HCT116 (cell line): ENCODE results near the gene CLPSL1. TPM values are rescaled to one million over a fixed set of nuclear protein-coding genes. Genes with fewer than 3 reads are reported as not detected.

Experiments used
- ATAC-seq: fragments of 200-7000 bp; cut with Tn5 transposase; 2 replicates; pipeline ENCODE4 v1.9.1; 2020; ENCODE audit warnings: mild to moderate bottlenecking, moderate library complexity
- BruUV-seq: library from RNA; stranded (reverse); fragments of 400-500 nt; replicated peaks from 2 replicates; lab custom pipeline; 2021; lab: Mats Ljungman, UMichigan
- CTCF ChIA-PET: fragments of 300-600 bp; sonication (Branson Sonifier 250); formaldehyde crosslinking; loops from one replicate; lab custom pipeline; 2021; ENCODE audit warnings: antibody characterized with exemption; lab: Charles Lee
- POLR2A ChIA-PET: fragments of 300-600, 350-600 bp; sonication (Branson Sonifier 250); formaldehyde crosslinking; loops from one replicate; lab custom pipeline; 2021; ENCODE audit warnings: antibody characterized with exemption; lab: Charles Lee
- RAD21 ChIA-PET, 2 experiments: fragments of 300-600 bp; sonication (Branson Sonifier 250); formaldehyde crosslinking; loops; one replicate each; lab custom pipeline; 2023; ENCODE audit warnings: low total read pairs in 2 of 2; ENCODE audit not compliant: uncharacterized antibody in 2 of 2, unreplicated experiment in 2 of 2, low non-redundant PET in 1 of 2; lab: Charles Lee
- DNase-seq: peaks from one replicate; pipeline ENCODE4 v3.0.0-alpha.2; 2010; ENCODE audit warnings: low read depth, low spot score
- H2AFZ ChIP-seq: fragments of 200-600 bp; shearing (Covaris generic), sonication (generic); 2 replicates; pipeline ENCODE4 v1.6.1; 2017; ENCODE audit warnings: low read depth, mixed run types, mixed read lengths, antibody characterized with exemption, low read length; ENCODE audit not compliant: poor library complexity, severe bottlenecking
- H3K27ac ChIP-seq: 2 replicates; pipeline ENCODE4 v1.5.1; 2012; ENCODE audit warnings: low read depth, low read length
- H3K27me3 ChIP-seq: fragments of 200-600 bp; sonication (generic); 2 replicates; pipeline ENCODE4 v1.6.1; 2016; ENCODE audit warnings: mixed run types, low read length, mixed read lengths; ENCODE audit not compliant: insufficient read depth
- H3K36me3 ChIP-seq, 2 experiments: fragments of 200-500 bp in 1 of 2; fragments of 200-600 bp in 1 of 2; sonication (Bioruptor generic) in 1 of 2; sonication (generic) in 1 of 2; 2 replicates each; pipeline versions ENCODE4 v1.5.1 to v1.6.1; 2014 to 2016; ENCODE audit warnings: low read length in 2 of 2, inconsistent platforms in 1 of 2, mixed read lengths in 1 of 2, mixed run types in 1 of 2; ENCODE audit not compliant: insufficient read depth in 2 of 2, control insufficient read depth in 1 of 2
- H3K4me1 ChIP-seq, 2 experiments: fragments of 200-600 bp in 1 of 2; sonication (generic) in 1 of 2; 2 replicates each; pipeline versions ENCODE4 v1.5.1 to v1.6.1; 2012 to 2017; ENCODE audit warnings: low read length in 2 of 2, inconsistent platforms in 1 of 2, mild to moderate bottlenecking in 1 of 2, mixed read lengths in 1 of 2, mixed run types in 1 of 2, moderate library complexity in 1 of 2; ENCODE audit not compliant: insufficient read depth in 2 of 2, control insufficient read depth in 1 of 2
- H3K4me2 ChIP-seq: fragments of 200-600 bp; sonication (generic); 2 replicates; pipeline ENCODE4 v1.6.1; 2017; ENCODE audit warnings: mixed run types, low read length, mixed read lengths
- H3K4me3 ChIP-seq, 2 experiments: fragments of 200-600 bp in 1 of 2; sonication (generic) in 1 of 2; replicated peaks in 1 of 2; 2 replicates each; pipeline ENCODE4 v1.5.1; 2011 to 2016; ENCODE audit warnings: low read length in 2 of 2, control low read depth in 1 of 2, low read depth in 1 of 2, mild to moderate bottlenecking in 1 of 2, mixed read lengths in 1 of 2, mixed run types in 1 of 2
- H3K79me2 ChIP-seq: fragments of 200-600 bp; sonication (generic); 2 replicates; pipeline ENCODE4 v1.6.1; 2017; ENCODE audit warnings: mild to moderate bottlenecking, mixed run types, low read length, moderate library complexity, mixed read lengths; ENCODE audit not compliant: insufficient read depth
- H3K9ac ChIP-seq: fragments of 200-600 bp; sonication (generic); 2 replicates; pipeline ENCODE4 v1.6.1; 2016; ENCODE audit warnings: low read length, mixed read lengths
- H3K9me2 ChIP-seq: fragments of 200-600 bp; sonication (generic), shearing (Covaris generic); 2 replicates; pipeline ENCODE4 v1.6.1; 2017; ENCODE audit warnings: mixed run types, mild to moderate bottlenecking, moderate library complexity; ENCODE audit not compliant: insufficient read depth
- H3K9me3 ChIP-seq, 2 experiments: fragments of 200-500 bp in 1 of 2; fragments of 200-600 bp in 1 of 2; sonication (Bioruptor generic) in 1 of 2; sonication (generic) in 1 of 2; 2 replicates each; pipeline ENCODE4 v1.6.1; 2014 to 2017; ENCODE audit warnings: low read length in 2 of 2, mixed read lengths in 2 of 2, inconsistent platforms in 1 of 2, low read depth in 1 of 2, mild to moderate bottlenecking in 1 of 2, mixed run types in 1 of 2, moderate library complexity in 1 of 2; ENCODE audit not compliant: control insufficient read depth in 1 of 2, insufficient read depth in 1 of 2
- H4K20me1 ChIP-seq: fragments of 200-600 bp; sonication (generic), shearing (Covaris generic); 2 replicates; pipeline ENCODE4 v1.6.1; 2017; ENCODE audit warnings: mixed run types, mild to moderate bottlenecking, moderate library complexity; ENCODE audit not compliant: insufficient read depth
- ATF3 ChIP-seq: IDR thresholded peaks from 2 replicates; pipeline ENCODE4 v1.6.1; 2012
- CEBPB ChIP-seq: IDR thresholded peaks from 2 replicates; pipeline ENCODE4 v1.6.1; 2012; ENCODE audit warnings: low read depth
- EGR1 ChIP-seq: IDR thresholded peaks from 2 replicates; pipeline ENCODE4 v1.6.1; 2012; ENCODE audit warnings: low read depth
- ELF1 ChIP-seq: IDR thresholded peaks from 2 replicates; pipeline ENCODE4 v1.6.1; 2012; ENCODE audit warnings: low read depth, borderline replicate concordance
- EZH2 ChIP-seq: fragments of 200-600 bp; sonication (generic); IDR thresholded peaks from 2 replicates; pipeline ENCODE4 v1.6.1; 2017; ENCODE audit warnings: antibody characterized with exemption, mixed run types
- EZH2phosphoT487 ChIP-seq: fragments of 200-600 bp; IDR thresholded peaks from 2 replicates; pipeline ENCODE4 v1.6.1; 2018; ENCODE audit warnings: antibody characterized with exemption, borderline replicate concordance
- POLR2A ChIP-seq: IDR thresholded peaks from 2 replicates; pipeline ENCODE4 v1.7.0; 2011; ENCODE audit warnings: borderline replicate concordance; ENCODE audit not compliant: insufficient read depth, insufficient read length; ENCODE audit errors: extremely low read depth
- SIN3A ChIP-seq: IDR thresholded peaks from 2 replicates; pipeline ENCODE4 v1.6.1; 2012; ENCODE audit warnings: low read depth
- SRF ChIP-seq: IDR thresholded peaks from 2 replicates; pipeline ENCODE4 v1.6.1; 2012; ENCODE audit warnings: low read depth
- TCF7L2 ChIP-seq: IDR thresholded peaks from 2 replicates; pipeline ENCODE4 v1.7.0; 2011; ENCODE audit warnings: borderline replicate concordance, inconsistent platforms; ENCODE audit not compliant: insufficient read depth, insufficient read length; ENCODE audit errors: extremely low read depth
- YY1 ChIP-seq: IDR thresholded peaks from 2 replicates; pipeline ENCODE4 v1.6.1; 2011; ENCODE audit warnings: low read length, low read depth, moderate library complexity, mild to moderate bottlenecking; ENCODE audit not compliant: insufficient replicate concordance; ENCODE audit errors: extremely low read depth
- ZFX ChIP-seq: fragments of 450-650 bp; IDR thresholded peaks from 2 replicates; pipeline ENCODE4 v1.6.1; 2017
- ZNF274 ChIP-seq: fragments of 200-500 bp; sonication (Bioruptor generic); IDR thresholded peaks from 2 replicates; pipeline ENCODE4 v1.6.1; 2014; ENCODE audit warnings: mild to moderate bottlenecking, low read depth, low read length, inconsistent platforms
- intact Hi-C: fragments of 100-400 bp; cut with micrococcal nuclease; formaldehyde crosslinking; loops from 2 replicates; pipeline ENCODE4 v1.10.0; 2022
- total RNA-seq: library from RNA; stranded (reverse); gene quantifications from one replicate; pipeline ENCODE4 v1.2.1, GENCODE V29; 2021; ENCODE audit not compliant: unreplicated experiment
- TF ChIP-seq, protein P1 (sequence below), 3 experiments: fragments of 200-600 bp in 1 of 3; sonication (generic) in 1 of 3; IDR thresholded peaks in 2 of 3; conservative IDR thresholded peaks in 1 of 3; 2 replicates each; pipeline ENCODE4 v1.5.1; 2012 to 2017; ENCODE audit warnings: low read depth in 2 of 3, low read length in 2 of 3, antibody characterized with exemption in 1 of 3, borderline replicate concordance in 1 of 3, control low read depth in 1 of 3, mild to moderate bottlenecking in 1 of 3, mixed read lengths in 1 of 3, mixed run types in 1 of 3, moderate library complexity in 1 of 3; ENCODE audit not compliant: insufficient read depth in 1 of 3

The CLPSL1 gene
- total RNA-seq, 1 experiment from 2014 or later = not detected

- no peak overlapping the region for H3K27ac ChIP-seq
- ChIA-PET POLR2A (interaction anchor here (0.5 kb wide), 1 partner anchor 193 kb away, joined by 3 read pairs; no protein-coding TSS in a partner anchor), RAD21 (no interaction called here), CTCF (interaction anchor here (1.1 kb wide), 1 partner anchor 30 kb away, joined by 3 read pairs; no protein-coding TSS in a partner anchor)
- H3K27me3 ChIP-seq = peaks cover 21% of the 10 kb centered on the region; the same call in 1 of the 2 replicates
- no peaks in the 10 kb centered on the region for H3K79me2 ChIP-seq
- no peaks in the 10 kb centered on the region for H3K9me3 ChIP-seq
- ATAC-seq = no peak
- H4K20me1 ChIP-seq = no peaks in the 10 kb centered on the region
- TF ChIP-seq EZH2 (no peak), SIN3A (no peak), ZNF274 (no peak)
- H3K36me3 ChIP-seq = no peaks in the 10 kb centered on the region
- no peak for DNase-seq
- intact Hi-C loops = no loop called here
- no TSS peak for BruUV-seq
- no peak overlapping the region for H3K4me2 ChIP-seq
- peaks cover 0 to 1% of the 10 kb centered on the region in 2 experiments; a peak in 3 of 4 replicates for H3K4me1 ChIP-seq
- no peak overlapping the region for H3K9ac ChIP-seq
- H3K9me2 ChIP-seq = no peaks in the 10 kb centered on the region
- H2AFZ ChIP-seq = no peak overlapping the region
- H3K4me3 ChIP-seq = no peak overlapping the region
Observed at GRCh38 chr6:35787266-35788218, 6.7 kb downstream of the CLPSL1 start.

GRCh38 chr6:35788423-35788982, 7.7 kb downstream of the CLPSL1 start:
- BruUV-seq = no TSS peak
- no peak overlapping the region for H3K4me2 ChIP-seq
- no peak overlapping the region for H3K9ac ChIP-seq
- H2AFZ ChIP-seq = no peak overlapping the region
- intact Hi-C loops = no loop called here
- POLR2A ChIA-PET = no interaction called here
- CTCF ChIA-PET = no interaction called here
- H3K27ac ChIP-seq = no peak overlapping the region
- H3K4me3 ChIP-seq = no peak overlapping the region
- TF ChIP-seq ZNF274 (no peak), ZFX (no peak), EZH2phosphoT487 (no peak), ATF3 (no peak), SRF (no peak), ELF1 (no peak), TCF7L2 (no peak), YY1 (no peak), EGR1 (no peak), CEBPB (no peak), POLR2A (no peak), SIN3A (no peak)
- TF ChIP-seq, protein P1, sequence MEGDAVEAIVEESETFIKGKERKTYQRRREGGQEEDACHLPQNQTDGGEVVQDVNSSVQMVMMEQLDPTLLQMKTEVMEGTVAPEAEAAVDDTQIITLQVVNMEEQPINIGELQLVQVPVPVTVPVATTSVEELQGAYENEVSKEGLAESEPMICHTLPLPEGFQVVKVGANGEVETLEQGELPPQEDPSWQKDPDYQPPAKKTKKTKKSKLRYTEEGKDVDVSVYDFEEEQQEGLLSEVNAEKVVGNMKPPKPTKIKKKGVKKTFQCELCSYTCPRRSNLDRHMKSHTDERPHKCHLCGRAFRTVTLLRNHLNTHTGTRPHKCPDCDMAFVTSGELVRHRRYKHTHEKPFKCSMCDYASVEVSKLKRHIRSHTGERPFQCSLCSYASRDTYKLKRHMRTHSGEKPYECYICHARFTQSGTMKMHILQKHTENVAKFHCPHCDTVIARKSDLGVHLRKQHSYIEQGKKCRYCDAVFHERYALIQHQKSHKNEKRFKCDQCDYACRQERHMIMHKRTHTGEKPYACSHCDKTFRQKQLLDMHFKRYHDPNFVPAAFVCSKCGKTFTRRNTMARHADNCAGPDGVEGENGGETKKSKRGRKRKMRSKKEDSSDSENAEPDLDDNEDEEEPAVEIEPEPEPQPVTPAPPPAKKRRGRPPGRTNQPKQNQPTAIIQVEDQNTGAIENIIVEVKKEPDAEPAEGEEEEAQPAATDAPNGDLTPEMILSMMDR (IDR thresholded peaks at IDR 0.05 in 2 of 3, conservative IDR thresholded peaks at IDR 0.05 in 1 of 3; ENCODE audit: borderline replicate concordance in 1 of 3, insufficient read depth in 1 of 3, low read depth in 2 of 3, low read length in 2 of 3) = no peak
- H3K9me3 ChIP-seq = no peaks in the 10 kb centered on the region
- no peaks in the 10 kb centered on the region for H3K9me2 ChIP-seq
- H3K4me1 ChIP-seq = no peaks in the 10 kb centered on the region
- RAD21 ChIA-PET = no interaction called here
- no peak for DNase-seq
- H4K20me1 ChIP-seq = no peaks in the 10 kb centered on the region
- peaks cover 22% of the 10 kb centered on the region; the same call in 1 of the 2 replicates for H3K27me3 ChIP-seq
- no peaks in the 10 kb centered on the region for H3K36me3 ChIP-seq
- ATAC-seq = no peak
- no peaks in the 10 kb centered on the region for H3K79me2 ChIP-seq
